HG02870 (cell line): ENCODE results near the gene IPCEF1.

ENCODE experiments used
- ATAC-seq: cut with Tn5 transposase; IDR thresholded peaks from one replicate; pipeline ENCODE4 v1.9.1; 2021; ENCODE audit warnings: mild to moderate bottlenecking, moderate library complexity; ENCODE audit not compliant: unreplicated experiment

Gene IPCEF1, protein sequence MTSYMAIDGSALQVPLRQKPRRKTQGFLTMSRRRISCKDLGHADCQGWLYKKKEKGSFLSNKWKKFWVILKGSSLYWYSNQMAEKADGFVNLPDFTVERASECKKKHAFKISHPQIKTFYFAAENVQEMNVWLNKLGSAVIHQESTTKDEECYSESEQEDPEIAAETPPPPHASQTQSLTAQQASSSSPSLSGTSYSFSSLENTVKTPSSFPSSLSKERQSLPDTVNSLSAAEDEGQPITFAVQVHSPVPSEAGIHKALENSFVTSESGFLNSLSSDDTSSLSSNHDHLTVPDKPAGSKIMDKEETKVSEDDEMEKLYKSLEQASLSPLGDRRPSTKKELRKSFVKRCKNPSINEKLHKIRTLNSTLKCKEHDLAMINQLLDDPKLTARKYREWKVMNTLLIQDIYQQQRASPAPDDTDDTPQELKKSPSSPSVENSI

DNA sequence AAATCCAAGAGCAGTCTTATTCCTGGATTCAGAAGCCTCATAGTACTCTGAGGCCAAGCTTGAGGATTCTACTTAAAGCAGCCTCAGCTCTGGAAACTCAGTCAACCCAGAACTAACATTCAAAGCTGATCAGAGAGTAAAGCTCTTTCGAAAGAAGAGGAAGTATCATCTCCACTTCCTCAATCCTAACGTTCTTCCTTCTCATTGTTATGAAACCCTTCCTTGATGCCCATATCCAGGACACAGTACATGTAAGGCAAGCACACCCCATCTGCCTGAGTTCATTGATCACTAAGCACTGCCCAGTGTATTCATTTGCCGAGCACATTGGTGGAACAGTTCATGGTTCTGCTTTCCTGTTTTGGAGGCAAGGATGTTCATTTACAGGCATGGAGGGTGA lies at the start of gene IPCEF1:
IPCEF1 (minus strand) TSS at position 114 of the 400 bp plus-strand sequence. CDS start 90,856 bp downstream, outside the sequence.
- ATAC-seq: no peak

DNA sequence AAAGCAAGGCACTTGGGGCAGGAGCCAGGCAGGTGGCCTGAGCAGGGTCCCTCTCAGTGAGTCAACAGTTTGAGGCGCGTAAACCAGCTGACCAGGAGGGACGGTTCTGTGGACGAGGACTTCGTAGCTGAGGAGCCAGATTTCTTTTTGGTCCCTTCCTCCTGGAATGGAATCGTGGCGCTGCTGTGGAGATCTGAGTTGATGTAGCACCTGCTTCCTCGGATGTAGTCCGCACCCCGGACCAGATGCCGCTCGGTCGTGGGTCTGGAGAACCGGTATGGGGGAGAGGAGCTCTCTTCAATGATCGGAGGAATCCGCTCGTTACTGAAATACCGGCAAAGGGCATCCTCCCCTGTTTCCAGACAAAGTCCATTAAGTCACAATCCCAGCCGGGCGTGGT lies 49.7 kb upstream of the IPCEF1 start:
- no peak for ATAC-seq

- ATAC-seq: peak; percentile 61
These were observed 48.3 kb upstream of the IPCEF1 start for GRCh38 chr6:154404791-154405400.

GRCh38 chr6:154403788-154404187 lies 47.2 kb upstream of the IPCEF1 start:
- no peak for ATAC-seq

DNA sequence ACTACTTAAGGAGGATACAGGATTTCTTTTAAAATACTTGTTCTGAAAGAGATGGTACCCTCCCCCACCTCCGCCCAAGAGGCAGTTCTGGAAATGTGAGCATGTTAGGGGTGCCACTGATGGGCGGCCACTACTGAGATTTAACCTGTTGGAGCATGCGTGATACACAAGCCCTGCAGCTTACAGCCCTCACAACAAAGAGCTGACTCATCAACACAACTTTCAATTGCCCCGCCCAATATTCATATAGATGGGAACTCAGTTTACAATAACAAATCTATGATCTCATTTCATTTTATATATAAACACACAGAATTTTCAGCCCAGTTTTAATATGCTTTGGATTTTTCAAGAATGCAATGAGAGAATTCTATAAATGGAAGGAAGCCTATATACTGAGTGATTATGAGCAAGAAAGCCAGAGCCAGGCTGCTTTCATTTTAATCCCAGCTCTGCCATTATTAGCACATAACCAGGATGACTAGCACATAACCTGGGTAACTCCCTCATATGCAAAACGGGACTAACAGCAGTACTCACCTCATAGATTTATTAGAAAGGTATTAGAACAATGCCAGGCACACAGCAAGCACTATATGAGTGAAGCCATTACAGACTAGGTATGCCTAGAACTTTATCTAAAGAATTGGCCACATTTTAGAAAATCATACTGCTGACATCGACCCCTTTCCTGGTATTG lies 45.6 kb upstream of the IPCEF1 start:
- no peak for ATAC-seq

- no peak for ATAC-seq
These were observed 42.5 kb upstream of the IPCEF1 start for GRCh38 chr6:154399097-154399496.

DNA sequence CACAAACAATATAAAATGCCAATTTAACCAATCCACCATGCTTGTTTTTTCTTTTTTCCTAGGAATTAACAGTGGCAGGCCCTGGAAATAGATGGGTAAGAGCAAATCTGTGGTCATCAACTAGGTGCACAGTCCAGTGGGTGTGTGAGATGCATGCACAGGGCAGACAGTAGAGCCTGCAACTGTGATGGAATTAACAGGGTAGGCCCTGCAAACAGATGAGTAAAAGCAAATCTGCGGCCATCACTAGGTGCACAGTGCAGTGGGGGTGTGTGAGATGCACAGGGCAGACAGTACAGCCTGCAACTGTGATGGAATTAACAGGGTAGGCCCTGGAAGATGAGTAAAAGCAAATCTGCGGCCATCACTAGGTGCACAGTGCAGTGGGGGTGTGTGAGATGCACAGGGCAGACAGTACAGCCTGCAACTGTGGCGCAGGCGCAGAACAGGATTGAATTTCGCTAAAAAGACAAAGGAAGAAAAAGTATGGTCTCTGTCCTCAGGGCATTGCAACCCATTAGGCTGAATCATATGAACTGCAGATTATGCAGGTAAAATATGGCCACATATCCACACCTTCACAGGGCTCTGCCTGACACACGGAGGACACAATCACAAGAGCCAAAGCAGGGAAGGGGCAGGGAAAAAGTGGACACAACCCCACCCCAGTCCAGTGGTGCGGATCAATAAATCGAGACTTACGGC lies 41.0 kb upstream of the IPCEF1 start:
- no peak for ATAC-seq

- no peak for ATAC-seq
These were observed 39.3 kb upstream of the IPCEF1 start for GRCh38 chr6:154395878-154396277.

- ATAC-seq: no peak
These were observed 38.7 kb upstream of the IPCEF1 start for GRCh38 chr6:154395316-154395715.

DNA sequence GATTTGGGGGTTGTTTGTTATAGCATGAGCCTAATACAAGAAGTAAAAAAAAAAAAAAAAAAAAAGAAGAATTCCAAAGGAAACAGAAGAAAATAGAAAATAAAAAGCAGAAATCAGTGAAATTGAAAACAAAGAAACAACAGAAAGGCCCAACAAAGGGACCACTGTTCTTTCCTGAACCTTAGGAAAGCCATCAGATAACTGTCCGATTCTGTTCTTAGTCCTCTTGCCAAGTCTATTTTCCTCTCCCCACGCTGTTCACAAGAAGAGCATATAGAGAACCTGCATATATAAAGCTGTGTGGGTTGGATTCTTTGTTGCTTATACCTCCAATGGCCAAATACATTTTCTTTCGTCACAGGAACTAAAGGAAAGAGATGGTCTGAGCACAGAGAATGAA lies 38.0 kb upstream of the IPCEF1 start:
- ATAC-seq: no peak

DNA sequence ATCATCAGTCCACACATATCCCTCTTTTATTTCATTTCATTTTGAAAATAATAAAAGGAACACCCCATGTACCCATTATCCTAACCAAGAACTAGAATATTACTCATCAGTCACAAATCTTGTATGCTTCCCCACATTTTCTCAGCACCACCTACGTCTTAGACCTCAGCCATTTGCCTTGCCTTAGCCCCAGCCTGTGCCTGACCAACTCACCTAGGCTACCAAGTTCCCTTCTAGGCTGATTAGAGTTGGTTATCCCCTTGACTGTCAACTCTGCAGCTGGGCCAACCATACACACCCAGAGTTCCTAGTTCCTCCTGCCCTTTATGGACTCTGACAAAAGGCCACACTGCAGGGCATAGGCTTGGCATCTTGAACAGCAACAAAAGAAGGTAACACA lies 33.4 kb upstream of the IPCEF1 start:
- no peak for ATAC-seq

DNA sequence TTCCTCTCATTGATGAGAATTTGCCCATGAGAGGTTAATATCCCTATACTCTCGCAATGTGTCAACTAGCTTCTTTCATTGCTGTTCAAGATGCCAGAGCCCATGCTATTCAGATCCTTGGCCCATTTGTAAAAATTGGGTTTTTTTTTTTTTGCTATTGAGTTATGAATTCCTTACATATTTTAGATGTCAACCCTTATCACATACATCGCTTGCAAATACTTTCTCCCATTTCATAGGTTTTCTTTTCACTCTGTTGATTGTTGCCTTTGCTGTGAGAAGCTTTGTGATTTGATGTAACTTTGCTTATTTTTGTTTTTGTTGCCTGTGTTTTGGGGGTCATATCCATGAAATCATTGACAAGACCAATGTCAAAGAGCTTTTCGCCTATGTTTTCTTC lies 32.2 kb upstream of the IPCEF1 start:
- no peak for ATAC-seq

GRCh38 chr6:154386848-154387717 lies 30.5 kb upstream of the IPCEF1 start:
- ATAC-seq: no peak

GRCh38 chr6:154384191-154384590 lies 27.6 kb upstream of the IPCEF1 start:
- no peak for ATAC-seq

- ATAC-seq: no peak
These were observed 26.7 kb upstream of the IPCEF1 start for GRCh38 chr6:154383273-154383672.

DNA sequence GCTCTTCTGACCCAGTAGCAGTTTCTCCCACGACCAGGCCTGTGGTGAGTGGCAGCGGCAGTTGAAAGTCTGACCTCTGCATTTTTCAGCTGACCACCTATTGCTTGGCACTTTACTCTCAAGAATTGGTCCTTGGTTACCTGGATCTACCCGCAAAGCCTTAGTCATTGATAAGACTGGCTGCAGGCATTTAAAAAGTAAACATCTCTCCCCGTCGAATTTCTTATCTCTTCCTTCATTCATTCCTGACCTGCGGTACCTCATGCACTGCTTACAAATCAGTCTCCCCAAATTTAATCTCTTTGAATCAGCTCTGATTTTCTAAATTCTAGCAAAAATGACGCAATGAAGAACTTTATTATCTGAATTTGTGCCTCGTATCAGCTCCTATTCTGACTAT lies 26.1 kb upstream of the IPCEF1 start:
- ATAC-seq: no peak

DNA sequence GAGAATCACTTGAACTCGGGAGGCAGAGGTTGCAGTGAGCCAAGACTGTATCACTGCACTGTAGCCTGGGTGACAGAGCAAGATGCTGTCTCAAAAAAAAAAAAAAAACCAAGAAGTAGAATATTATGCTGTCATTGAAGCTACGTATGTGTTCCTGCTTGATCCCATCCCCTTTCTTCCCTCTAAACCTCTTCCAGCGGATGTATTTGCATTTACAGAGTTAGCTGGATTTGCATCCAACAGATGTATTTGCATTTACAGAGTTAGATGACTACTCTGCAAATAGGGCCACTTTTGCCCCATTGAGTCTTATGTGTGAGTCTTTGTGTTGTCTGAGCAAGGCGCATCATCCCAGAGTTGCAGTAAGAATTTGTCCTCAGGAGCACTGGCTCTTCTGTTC lies 24.9 kb upstream of the IPCEF1 start:
- no peak for ATAC-seq

DNA sequence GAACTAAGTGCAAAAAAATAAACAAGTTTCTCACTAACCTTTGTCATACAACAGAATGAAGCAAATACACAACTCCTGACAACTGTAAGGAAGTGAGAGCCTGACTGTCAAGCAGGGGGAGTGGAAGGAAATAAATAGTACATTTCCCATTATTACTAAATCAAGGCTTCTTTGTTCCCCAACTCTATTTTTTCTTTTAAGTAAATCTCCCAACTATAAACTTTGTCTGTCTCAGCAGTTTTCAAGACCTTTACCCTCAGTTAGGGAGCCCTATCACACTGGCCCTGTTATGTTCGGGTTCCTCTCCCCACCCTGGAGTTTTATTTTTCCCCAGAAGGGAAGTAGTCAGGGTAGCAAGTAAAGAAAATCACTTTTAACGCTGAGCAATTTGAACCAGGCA lies 24.1 kb upstream of the IPCEF1 start:
- ATAC-seq: no peak

GRCh38 chr6:154379585-154379984 lies 23.0 kb upstream of the IPCEF1 start:
- ATAC-seq: no peak

- no peak for ATAC-seq
These were observed 21.9 kb upstream of the IPCEF1 start for GRCh38 chr6:154378518-154378917.
